GM21786 (cell line): Measurements from ENCODE around the gene PRCP.
"Not testable (repeated sequence)": the region's sequence is repeated elsewhere in the genome, so short reads cannot be mapped to it uniquely, and the experiment has no call there.

Experiments used
- ATAC-seq: cut with Tn5 transposase; IDR thresholded peaks from one replicate; pipeline ENCODE4 v1.9.1; 2021; ENCODE audit not compliant: unreplicated experiment

Gene PRCP

DNA sequence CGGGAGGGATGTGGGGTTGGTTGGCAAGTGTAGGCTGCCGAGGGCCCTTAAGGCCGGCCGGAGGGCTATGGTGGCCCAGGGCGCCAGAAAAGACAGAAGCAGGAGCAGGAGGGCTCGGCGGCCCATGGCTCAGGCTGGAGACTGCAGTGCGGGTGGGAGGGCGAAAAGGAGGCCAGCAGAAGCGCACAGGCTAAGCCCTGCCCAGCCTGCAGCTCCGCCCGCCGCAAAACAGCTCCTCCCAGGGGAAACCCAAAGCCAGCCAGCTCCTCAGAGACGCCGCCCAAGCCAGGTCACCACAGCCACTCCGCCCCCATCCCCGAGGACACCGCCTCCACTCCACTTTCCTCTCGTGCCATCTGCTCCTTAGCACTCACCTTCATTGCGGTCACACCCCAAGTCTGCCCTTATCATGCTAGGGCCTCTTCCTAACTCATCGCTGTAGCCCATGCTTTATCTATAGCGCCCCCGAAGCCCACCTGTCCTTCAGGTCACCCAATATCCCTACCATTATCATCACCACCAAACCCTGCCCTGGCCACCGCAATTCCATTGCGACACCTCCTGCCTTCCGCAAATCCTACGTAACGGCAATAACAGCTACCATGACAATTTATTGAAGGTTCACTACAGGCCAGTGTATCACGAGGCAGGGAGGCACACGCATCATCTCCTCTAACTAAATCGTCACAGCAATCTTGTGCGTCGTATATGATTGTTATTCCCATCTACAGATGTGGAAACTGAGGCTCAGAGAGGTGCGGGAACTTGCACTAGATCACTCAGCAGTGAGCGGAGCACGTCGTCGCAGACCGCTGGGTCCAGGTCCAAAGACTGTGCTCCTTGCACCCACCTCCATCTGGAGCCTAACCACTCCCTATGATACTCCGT lies at the start of gene PRCP:
PRCP (minus strand) TSS at position 154 of the 888 bp plus-strand sequence; CDS start at position 126, 28 bp downstream.
- peak; percentile 76 for ATAC-seq

DNA sequence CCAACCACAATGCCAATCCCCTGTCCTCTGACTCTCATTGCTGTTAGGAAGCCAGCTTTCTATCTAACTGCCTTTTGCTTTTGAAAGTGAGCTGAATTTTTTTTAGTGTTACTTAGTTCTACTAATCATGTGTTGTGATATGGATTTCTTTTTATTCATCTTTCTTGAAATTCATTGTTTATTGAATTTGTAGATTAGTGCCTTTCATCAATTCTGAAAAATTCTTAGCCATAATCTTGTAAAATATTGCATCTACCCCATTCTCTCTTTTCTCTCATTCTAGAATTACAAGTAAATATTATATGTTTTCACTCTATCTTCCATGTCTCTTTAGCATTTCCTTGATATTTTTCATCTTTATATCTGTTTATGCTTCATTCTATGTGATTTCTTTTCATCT lies 49.1 kb upstream of the PRCP start:
- no peak for ATAC-seq

DNA sequence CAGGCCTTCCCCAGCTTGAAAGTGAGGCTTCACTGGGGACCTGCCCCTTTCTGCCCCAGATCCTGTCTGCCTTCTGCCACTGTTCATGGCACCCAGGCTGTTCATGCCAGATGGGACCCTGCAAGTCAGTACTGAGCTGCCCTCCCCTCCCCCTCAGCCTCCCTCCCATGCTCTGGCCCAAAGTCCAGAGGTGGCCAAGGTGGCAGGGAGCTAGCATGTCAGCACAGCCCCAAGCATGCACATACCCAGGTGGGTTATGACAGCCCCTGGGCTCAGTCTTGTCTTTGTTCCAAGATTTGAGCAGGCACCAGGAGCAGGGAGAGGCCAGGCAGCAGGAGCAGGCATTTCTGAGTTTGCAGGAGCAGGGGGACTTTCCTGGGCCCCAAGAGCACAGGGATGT lies 45.5 kb upstream of the PRCP start:
- no peak for ATAC-seq

DNA sequence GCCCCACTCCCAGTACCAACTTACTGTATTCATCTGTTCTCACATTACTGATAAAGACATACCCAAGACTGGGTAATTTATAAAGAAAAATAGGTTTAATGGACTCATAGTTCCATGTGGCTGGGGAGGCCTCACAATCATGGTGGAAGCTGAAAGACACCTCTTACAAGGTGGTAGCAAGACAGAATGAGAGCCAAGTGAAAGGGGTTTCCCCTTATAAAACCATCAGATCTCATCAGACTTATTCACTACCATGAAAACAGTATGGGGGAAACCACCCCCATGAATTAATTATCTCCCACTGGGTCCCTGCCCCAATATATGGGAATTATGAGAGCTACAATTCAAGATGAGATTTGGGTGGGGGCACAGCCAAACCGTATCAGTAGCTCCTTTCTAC lies 44.8 kb upstream of the PRCP start:
- not testable (repeated sequence) for ATAC-seq

DNA sequence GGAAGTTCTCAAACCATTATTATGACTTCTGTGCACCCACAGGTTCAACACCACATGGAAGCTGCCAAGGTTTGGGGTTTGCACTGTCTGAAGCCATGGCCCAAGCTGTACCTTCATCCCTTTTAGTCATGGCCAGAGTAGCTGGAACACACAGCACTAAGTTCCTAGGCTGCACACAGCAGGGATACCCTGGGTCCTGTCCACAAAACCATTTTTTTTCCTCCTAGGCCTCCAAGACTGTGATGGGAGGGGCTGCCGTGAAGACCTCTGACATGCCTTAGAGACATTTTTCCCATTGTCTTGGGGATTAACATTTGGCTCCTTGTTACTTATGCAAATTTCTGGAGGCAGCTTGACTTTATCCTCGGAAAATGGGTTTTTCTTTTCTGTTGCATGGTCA lies 44.0 kb upstream of the PRCP start:
- no peak for ATAC-seq

DNA sequence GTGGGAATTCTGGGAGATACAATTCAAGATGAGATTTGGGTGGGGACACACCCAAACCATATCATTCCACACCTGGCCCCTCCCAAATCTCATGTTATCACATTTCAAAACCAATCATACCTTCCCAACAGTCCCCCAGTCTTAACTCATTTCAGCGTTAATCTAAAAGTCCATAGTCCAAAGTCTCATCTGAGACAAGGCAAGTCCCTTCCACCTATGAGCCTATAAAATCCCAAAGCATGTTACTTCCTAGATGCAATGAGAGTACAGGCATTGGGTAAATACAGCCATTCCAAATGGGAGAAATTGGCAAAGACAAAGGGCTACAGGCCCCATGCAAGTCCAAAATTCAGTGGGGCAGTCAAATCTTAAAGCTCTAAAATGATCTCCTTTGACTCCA lies 43.2 kb upstream of the PRCP start:
- ATAC-seq = not testable (repeated sequence)

DNA sequence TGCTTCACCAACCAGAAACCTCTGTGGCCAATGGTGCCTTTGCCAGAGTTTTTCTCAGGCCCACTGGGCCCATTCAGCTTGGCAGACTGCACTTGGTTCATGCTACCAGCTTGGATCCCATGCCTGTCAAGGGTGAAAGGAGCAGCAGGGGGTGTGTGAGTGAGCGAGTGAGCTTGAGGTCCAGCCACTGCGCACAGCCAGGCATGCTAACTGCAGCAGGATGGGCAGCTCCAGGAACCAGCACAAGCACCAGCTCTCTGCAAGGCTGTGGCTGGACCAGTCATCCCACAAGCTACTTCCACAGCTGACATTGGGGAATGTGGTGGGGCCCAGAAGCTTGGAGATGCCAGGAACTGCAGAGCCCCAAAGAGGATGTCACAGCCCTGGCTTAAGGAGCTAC lies 42.1 kb upstream of the PRCP start:
- no peak for ATAC-seq

DNA sequence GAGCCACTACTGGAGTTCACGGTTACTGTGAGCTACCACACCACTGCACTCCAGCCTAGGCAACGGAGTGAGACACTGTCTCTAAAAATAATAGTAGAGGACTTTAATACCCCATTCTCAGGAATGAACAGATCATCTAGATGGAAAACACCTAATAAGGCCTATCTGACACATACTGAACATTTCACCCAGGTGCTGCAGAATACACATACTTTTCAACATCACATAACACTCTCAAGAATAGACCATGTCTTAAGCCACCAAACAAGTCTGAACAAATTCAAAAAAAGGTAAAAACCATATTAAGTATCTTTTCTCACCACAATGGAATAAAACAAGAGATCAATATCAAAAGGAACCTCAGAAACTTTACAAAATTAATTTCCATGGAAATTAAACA lies 39.2 kb upstream of the PRCP start:
- ATAC-seq = no peak

DNA sequence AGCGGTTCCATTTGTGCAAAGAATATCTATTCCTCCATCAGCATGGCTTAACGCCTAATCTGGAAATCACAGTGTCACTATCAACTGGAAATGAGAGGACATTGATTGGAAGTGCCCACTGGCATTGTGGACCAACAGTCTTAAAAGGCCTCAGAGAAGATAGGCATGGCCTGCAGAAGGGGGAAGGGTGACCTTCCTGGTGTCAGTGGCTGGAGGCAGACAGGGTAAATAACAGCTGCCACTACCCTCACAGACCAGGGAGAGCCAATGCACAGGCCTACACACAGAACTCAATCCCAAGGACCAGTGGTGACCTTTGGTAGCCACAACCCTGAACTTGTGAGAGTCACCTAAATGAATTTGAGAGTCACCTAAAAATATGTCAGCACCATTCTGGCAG lies 37.3 kb upstream of the PRCP start:
- ATAC-seq = no peak

DNA sequence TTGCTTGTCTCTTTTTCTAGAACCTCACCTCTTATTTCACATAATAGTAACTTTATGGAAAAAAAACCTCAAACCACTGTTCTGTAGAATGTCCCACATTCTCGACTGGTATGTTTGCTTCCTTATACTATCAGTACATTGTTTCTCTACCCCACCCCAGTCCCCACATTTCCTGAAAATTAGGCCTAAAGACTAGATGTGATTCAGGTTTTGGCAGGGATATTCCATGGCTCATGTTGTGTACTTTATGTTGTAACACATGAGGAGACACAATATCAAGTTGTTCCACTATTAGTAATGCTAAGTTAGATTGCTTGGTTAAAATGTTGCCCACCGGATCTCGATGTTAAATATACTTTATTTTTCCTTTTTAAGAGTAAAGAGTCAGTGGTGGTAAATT lies 36.0 kb upstream of the PRCP start:
- ATAC-seq = no peak

DNA sequence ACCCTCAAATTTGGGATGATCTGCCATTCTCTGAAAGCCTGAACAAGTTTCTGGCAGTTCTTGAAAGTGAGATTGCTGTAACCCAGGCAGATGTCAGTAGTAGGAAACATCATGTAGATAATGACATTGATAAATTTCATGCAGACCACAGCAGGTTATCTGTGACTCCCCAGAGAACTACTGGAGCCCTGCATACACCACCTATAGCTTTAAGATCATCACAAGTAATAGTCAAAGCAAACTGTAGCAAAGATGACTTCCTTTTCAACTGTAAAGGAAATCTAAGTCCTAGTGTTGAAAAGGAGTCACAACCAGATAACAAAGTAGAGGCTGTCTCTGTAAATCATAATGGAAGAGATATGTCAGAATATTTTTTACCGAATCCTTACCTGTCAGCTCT lies 32.3 kb upstream of the PRCP start:
- ATAC-seq = no peak

DNA sequence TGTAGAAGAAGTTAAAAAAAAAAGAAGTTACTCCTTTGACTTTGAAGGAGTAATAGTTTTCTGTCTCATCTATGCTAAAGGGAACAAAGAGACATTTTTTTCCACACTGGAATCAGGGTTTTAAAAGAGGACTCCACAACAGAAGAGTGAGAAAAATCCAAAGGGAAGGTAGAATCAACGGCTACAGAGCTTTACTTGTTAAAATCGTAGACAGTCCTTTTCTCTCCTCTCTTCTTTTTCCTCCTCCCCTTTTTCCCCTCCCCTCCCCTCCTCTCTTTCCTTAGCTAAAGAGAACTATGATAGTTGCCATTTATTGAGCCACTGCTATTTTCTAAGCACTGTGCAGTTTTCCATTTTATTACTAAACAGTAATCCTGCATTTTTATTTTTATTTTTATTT lies 30.5 kb upstream of the PRCP start:
- ATAC-seq = no peak

DNA sequence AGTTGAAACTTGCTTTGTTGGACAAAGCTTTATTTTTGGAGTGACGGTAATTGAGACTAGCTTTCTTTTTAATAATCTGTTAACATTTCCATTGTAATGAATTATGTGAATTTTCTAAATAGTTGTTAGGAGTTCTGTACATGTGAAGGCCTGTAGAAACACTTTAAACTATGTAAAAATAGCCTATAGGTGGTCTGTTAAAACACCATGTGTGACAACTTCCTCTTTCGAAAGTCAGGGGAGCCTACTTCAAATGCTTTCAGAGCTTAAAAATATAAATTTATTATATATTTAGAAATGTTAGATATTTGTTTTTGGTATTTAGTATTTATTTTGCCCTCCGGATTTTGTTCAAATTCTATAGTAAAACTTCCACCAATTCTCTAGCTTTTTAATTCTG lies 30.0 kb upstream of the PRCP start:
- ATAC-seq = no peak

DNA sequence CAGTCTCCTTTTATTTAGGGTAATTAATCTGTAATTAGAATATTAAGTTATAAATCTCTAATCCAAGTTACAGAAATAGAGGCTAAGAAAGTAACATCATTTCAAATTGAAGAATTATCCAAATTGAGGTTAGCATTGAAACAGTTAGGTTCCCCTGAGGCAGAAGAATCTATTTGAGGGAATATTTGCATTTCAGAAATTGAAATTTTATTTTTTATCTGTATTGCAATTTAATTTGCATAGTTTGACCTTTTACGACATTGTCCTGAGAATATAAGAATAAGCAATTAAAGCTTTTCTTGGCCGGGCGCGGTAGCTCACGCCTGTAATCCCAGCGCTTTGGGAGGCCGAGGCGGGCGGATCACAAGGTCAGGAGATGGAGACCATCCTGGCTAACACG lies 28.9 kb upstream of the PRCP start:
- no peak for ATAC-seq

DNA sequence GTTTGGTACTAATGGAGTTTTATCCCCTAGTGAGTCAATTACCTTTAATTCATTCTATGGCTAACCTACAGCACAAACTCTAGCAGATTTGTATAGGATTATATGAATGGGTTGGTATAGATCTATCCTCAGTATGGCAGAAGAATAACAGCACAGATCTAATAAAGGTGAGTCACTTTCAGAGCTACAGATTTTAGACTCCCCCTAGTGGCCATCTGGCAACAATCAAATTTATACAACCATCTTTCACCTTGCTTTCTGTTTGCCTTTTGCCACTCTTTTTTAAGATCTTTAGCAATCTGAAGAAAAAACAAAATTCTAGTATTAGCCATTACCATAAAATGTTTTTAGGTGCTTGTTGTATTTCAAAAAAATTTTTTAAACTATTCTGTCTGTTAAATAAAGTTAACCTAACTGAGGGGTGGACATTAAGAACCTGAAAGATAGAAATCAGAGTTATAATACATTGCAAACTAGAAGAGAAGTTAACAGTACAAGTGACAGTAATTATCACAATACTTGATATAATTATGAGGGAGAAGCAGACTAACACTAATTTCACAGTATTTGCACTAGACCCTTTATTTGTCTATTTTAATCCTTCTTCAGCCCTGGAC lies 27.1 kb upstream of the PRCP start:
- peak; percentile 79 for ATAC-seq

DNA sequence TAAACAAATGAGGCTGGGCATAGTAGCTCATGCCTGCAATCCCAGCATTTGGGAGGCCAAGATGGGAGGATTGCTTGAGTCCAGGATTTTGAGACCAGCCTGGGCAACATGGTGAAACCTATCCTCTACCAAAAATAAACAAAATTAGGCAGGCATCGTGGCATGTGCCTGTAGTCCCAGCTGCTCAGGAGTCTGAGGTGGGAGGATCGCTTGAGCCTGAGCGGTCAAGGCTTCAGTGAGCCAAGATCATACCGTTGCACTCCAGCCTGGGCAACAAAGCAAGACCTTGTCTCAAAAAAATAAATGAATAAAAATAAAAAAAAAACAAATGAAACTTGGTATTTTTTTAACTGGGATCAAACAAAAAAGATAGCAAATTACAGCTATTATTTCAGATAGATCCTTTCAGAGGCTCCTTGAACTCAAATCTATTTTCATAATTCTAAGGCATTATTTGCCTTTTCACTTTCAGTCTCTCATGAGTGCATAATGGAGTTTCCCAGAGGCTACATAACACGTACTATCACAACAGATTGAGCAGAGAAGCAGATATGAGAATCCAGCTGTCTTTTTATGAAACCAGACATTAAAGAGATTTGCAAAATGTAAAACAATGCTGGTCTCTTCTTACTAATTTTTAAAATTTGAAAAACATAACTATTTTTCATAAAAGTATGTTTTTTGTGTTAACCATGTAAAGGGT lies 24.4 kb upstream of the PRCP start:
- no peak for ATAC-seq

DNA sequence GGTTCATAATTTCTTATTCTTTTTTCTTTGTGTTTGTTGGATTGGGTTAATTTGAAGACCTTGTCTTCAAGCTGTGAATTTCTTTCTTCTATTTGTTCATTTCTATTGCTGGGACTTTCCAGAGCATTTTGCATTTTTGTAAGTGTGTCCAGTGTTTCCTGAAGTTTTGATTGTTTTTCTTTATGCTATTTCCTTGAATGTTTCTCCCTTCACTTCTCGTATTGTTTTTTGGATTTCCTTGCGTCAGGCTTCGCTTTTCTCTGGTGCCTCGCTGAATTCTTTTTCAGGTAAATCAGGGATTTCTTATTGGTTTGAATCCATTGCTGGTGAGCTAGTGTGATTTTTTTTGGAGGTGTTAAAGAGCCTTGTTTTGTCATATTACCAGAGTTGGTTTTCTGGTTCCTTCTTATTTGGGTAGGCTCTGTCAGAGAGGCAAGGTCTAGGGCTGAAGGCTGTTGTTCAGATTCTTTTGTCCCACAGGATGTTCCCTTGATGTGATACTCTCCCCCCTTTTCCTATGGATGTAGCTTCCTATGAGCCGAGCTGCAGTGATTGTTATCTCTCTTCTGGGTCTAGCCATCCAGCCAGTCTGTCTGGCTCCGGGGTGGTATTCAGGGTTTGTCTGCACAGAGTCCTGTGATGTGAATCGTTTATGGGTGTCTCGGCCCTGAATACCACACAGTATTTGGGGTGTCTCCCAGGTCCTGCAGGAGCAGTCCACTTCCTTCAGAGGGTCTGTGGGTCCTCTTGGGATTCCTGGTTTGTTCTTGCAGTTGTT lies 22.4 kb upstream of the PRCP start:
- ATAC-seq = not testable (repeated sequence)

DNA sequence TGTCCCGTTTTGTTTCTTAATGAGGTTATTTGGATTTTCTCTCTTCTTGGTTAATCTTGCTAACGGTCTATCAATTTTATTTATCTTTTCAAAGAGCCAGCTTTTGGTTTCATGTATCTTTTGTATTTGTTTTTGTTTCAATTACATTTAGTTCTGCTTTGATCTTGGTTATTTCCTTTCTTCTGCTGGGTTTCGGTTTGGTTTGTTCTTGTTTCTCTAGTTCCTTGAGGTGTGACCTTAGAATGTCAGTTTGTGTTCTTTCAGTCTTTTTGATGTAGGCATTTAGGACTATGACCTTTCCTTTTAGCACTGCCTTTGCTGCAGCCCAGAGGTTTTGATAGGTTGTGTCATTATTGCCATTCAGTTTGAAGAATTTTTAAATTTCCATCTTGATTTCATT lies 20.0 kb upstream of the PRCP start:
- ATAC-seq = not testable (repeated sequence)

DNA sequence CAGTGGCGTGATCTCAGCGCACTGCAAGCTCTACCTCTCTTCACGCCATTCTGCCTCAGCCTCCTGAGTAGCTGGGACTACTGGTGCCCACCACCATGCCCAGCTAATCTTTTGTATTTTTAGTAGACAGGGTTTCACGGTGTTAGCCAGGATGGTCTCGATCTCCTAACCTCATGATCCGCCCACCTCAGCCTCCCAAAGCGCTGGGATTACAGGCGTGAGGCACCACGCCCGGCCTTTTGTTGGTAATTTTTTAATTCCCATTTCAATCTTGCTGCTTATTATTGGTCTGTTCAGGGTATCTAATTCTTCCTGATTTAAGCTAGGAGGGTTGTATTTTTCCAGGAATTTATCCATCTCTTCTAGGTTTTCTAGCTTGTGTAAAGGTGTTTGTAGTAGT lies 19.6 kb upstream of the PRCP start:
- not testable (repeated sequence) for ATAC-seq

DNA sequence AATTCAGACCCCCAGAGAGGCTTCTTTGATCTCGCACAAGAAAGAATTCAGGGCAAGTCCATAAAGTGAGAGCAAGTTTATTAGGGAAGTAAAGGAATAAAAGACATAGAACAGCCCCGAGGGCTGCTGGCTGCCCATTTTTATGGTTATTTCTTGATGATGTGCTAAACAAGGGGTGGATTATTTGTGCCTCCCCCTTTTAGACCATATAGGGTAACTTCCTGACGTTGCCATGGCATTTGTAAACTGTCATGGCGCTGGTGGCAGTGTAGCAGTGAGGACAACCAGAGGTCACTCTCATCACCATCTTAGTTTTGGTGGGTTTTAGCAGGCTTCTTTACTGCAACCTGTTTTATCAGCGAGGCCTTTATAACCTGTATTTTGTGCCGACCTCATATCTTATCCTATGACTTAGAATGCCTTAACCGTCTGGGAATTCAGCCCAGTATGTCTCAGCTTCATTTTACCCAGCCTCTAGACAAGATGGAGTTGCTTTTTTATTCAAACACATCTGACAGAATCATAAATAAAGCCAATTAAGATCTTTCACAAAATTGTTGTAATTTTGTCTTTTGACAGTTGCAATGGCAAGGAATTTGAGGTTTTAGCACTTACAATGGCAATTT lies 8.9 kb upstream of the PRCP start:
- no peak for ATAC-seq

DNA sequence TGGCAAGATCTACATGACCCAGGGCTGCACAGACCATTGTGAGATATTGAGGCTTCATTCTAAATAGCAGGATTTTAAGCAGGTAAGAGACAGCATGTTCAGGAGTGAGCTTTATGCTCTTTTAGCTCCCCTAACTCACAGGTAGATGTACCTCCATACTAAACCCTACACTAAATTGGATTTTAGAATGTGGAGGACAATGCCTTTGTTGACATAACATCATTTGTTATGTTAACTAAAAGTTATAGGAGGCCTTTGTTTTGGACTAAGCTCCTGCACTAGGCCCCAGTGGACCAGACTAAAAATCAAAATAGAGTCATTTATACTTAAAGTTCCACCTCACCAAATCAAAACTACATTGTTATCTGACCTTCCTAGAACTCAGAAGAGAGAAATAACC lies 8.1 kb upstream of the PRCP start:
- ATAC-seq = no peak
